ENCODE results near the gene ITPR1.

Gene ITPR1

GRCh38 chr3:4522947-4523346, 29.8 kb downstream of the ITPR1 start:
- H3K27ac ChIP-seq (ENCODE audit: low read length, poor library complexity, severe bottlenecking), result no peak overlapping the region
- no peak overlapping the region for H3K4me3 ChIP-seq (ENCODE audit: insufficient read depth in 1 of 2, low read depth in 1 of 2, low read length in 2 of 2)
- H3K4me1 ChIP-seq (ENCODE audit: control insufficient read depth, insufficient read depth, low read depth, low read length), result no peaks in the 10 kb centered on the region
- DNase-seq, result no peak
- no peak overlapping the region for H2BK12ac ChIP-seq (ENCODE audit: low read length in 2 of 2)
- H2BK5ac ChIP-seq (ENCODE audit: low read depth, low read length, poor library complexity, severe bottlenecking), result no peak overlapping the region
- peaks cover 0 to 3% of the 10 kb centered on the region in 2 experiments for H3K27me3 ChIP-seq (ENCODE audit: control insufficient read depth in 1 of 2, insufficient read depth in 1 of 2, low read length in 2 of 2)
- H3K18ac ChIP-seq (ENCODE audit: low read depth in 1 of 2, low read length in 2 of 2), result peak overlapping the region in 1 of 2 experiments; percentile 24
- no peak overlapping the region for H3K4ac ChIP-seq (ENCODE audit: low read depth in 1 of 2, low read length in 2 of 2)
- H4K8ac ChIP-seq (ENCODE audit: low read length), result no peak overlapping the region
- no peak overlapping the region for H2AFZ ChIP-seq (ENCODE audit: low read depth, low read length)
- 96% methylated on average over 4 of the region's 7 CpGs for WGBS
- no peak overlapping the region for H2BK120ac ChIP-seq (ENCODE audit: low read depth, low read length)
- H2BK15ac ChIP-seq (ENCODE audit: low read depth, poor library complexity, severe bottlenecking), result no peak overlapping the region
- no peaks in the 10 kb centered on the region for H3K36me3 ChIP-seq (ENCODE audit: control insufficient read depth in 1 of 2, insufficient read depth in 2 of 2, low read depth in 1 of 2, low read length in 2 of 2)
- H3K9ac ChIP-seq (ENCODE audit: low read length), result no peak overlapping the region
- no peaks in the 10 kb centered on the region for H3K79me1 ChIP-seq (replicated peaks; ENCODE audit: low read length, poor library complexity, severe bottlenecking)
- no peaks in the 10 kb centered on the region for H3K9me3 ChIP-seq (ENCODE audit: control insufficient read depth, low read length)
- no peak overlapping the region for H3K23ac ChIP-seq (ENCODE audit: low read length in 2 of 2)
- no peak overlapping the region for H2AK5ac ChIP-seq (ENCODE audit: low read length, severe bottlenecking)
- no peak overlapping the region for H4K91ac ChIP-seq (ENCODE audit: low read length)
- H3K4me2 ChIP-seq (ENCODE audit: low read length, poor library complexity, severe bottlenecking), result no peak overlapping the region
- H3K14ac ChIP-seq (ENCODE audit: low read length in 2 of 2), result no peak overlapping the region

DNA sequence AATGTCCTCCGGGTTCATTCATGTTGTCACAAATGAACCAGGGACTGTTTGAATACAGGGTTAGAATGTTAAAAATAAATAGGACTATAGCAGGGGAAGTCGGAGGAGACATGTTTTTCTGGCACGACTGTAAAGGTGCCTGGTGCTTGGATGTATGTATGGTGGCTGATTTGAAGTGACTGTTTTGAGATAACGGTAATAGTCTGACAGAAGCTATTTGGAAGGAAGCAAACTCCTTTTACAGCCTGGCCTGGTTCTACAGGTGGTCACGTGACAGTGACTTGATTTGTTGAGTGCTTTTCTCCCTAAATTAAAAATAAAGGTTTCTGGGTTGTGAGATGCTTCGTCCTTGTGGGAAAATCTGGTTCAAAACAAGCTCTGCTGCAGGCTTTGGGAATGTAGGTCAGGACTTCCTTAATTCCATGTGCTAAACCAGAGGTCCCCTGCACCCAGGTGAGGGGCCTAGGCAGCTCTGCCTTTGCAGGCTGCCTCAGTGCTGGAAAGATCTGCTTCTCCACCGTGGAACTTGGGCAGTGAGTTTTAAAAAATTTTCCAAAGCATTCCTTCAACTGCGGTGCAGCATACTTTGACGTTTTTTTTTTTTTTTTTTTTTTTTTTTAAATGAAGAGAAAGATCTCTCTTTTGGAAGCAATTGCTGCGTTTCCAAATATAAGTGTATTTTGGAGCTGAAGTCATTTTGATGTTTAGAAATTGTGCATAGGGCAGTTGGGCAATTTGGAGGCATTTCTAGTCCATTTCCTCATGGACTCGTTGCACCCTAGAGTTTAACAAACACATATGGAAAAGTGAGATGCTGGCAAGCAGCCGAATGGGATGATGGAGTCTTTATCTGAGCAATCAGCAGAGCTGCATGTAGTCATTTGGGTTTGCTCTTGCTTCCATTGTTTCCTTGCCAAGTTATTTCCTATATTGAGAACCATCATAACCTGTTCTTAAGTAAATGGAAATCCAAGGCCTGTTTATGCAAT, 30.9 kb downstream of the ITPR1 start:
- H2BK5ac ChIP-seq (ENCODE audit: low read depth, low read length, poor library complexity, severe bottlenecking), result no peak overlapping the region

GRCh38 chr3:4525560-4526223, 32.5 kb downstream of the ITPR1 start:
- Histone ChIP-seq H3K18ac (ENCODE audit: low read depth in 1 of 2, low read length in 2 of 2) (no peak overlapping the region), H2BK5ac (ENCODE audit: low read depth, low read length, poor library complexity, severe bottlenecking) (no peak overlapping the region), H2BK120ac (ENCODE audit: low read depth, low read length) (no peak overlapping the region), H3K36me3 (ENCODE audit: control insufficient read depth in 1 of 2, insufficient read depth in 2 of 2, low read depth in 1 of 2, low read length in 2 of 2) (no peaks in the 10 kb centered on the region), H3K79me1 (replicated peaks; ENCODE audit: low read length, poor library complexity, severe bottlenecking) (no peaks in the 10 kb centered on the region), H4K91ac (ENCODE audit: low read length) (no peak overlapping the region), H3K4me1 (ENCODE audit: control insufficient read depth, insufficient read depth, low read depth, low read length) (no peaks in the 10 kb centered on the region), H2AFZ (ENCODE audit: low read depth, low read length) (no peak overlapping the region), H3K23ac (ENCODE audit: low read length in 2 of 2) (no peak overlapping the region), H3K4ac (ENCODE audit: low read depth in 1 of 2, low read length in 2 of 2) (no peak overlapping the region), H4K8ac (ENCODE audit: low read length) (no peak overlapping the region), H3K4me2 (ENCODE audit: low read length, poor library complexity, severe bottlenecking) (no peak overlapping the region), H3K4me3 (ENCODE audit: insufficient read depth in 1 of 2, low read depth in 1 of 2, low read length in 2 of 2) (no peak overlapping the region), H2BK12ac (ENCODE audit: low read length in 2 of 2) (no peak overlapping the region), H3K9me3 (ENCODE audit: control insufficient read depth, low read length) (no peaks in the 10 kb centered on the region), H3K27ac (ENCODE audit: low read length, poor library complexity, severe bottlenecking) (no peak overlapping the region), H3K9ac (ENCODE audit: low read length) (no peak overlapping the region), H2AK5ac (ENCODE audit: low read length, severe bottlenecking) (no peak overlapping the region), H2BK15ac (ENCODE audit: low read depth, poor library complexity, severe bottlenecking) (no peak overlapping the region), H3K27me3 (ENCODE audit: control insufficient read depth in 1 of 2, insufficient read depth in 1 of 2, low read length in 2 of 2) (peaks cover 0 to 3% of the 10 kb centered on the region in 2 experiments), H3K14ac (ENCODE audit: low read length in 2 of 2) (no peak overlapping the region)
- no peak for DNase-seq
- WGBS, result 100% methylated on average over 1 of the region's 3 CpGs

More for the DNA sequence above, 30.9 kb downstream of the ITPR1 start:
- Histone ChIP-seq H3K4ac (ENCODE audit: low read depth in 1 of 2, low read length in 2 of 2) (no peak overlapping the region), H2AK5ac (ENCODE audit: low read length, severe bottlenecking) (no peak overlapping the region), H3K79me1 (replicated peaks; ENCODE audit: low read length, poor library complexity, severe bottlenecking) (no peaks in the 10 kb centered on the region), H3K27me3 (ENCODE audit: control insufficient read depth in 1 of 2, insufficient read depth in 1 of 2, low read length in 2 of 2) (peaks cover 0 to 3% of the 10 kb centered on the region in 2 experiments), H3K18ac (ENCODE audit: low read depth in 1 of 2, low read length in 2 of 2) (no peak overlapping the region), H3K9me3 (ENCODE audit: control insufficient read depth, low read length) (no peaks in the 10 kb centered on the region), H4K8ac (ENCODE audit: low read length) (no peak overlapping the region), H3K4me2 (ENCODE audit: low read length, poor library complexity, severe bottlenecking) (no peak overlapping the region), H2BK15ac (ENCODE audit: low read depth, poor library complexity, severe bottlenecking) (no peak overlapping the region), H2AFZ (ENCODE audit: low read depth, low read length) (no peak overlapping the region), H3K14ac (ENCODE audit: low read length in 2 of 2) (no peak overlapping the region), H2BK120ac (ENCODE audit: low read depth, low read length) (no peak overlapping the region), H3K4me3 (ENCODE audit: insufficient read depth in 1 of 2, low read depth in 1 of 2, low read length in 2 of 2) (no peak overlapping the region), H3K4me1 (ENCODE audit: control insufficient read depth, insufficient read depth, low read depth, low read length) (no peaks in the 10 kb centered on the region), H3K9ac (ENCODE audit: low read length) (no peak overlapping the region), H2BK12ac (ENCODE audit: low read length in 2 of 2) (no peak overlapping the region), H3K27ac (ENCODE audit: low read length, poor library complexity, severe bottlenecking) (no peak overlapping the region), H3K23ac (ENCODE audit: low read length in 2 of 2) (no peak overlapping the region), H4K91ac (ENCODE audit: low read length) (no peak overlapping the region), H3K36me3 (ENCODE audit: control insufficient read depth in 1 of 2, insufficient read depth in 2 of 2, low read depth in 1 of 2, low read length in 2 of 2) (no peaks in the 10 kb centered on the region)
- no peak for DNase-seq
- 64% methylated on average over 12 of the region's 12 CpGs for whole genome bisulfite sequencing

- Histone ChIP-seq H3K36me3 (ENCODE audit: control insufficient read depth in 1 of 2, insufficient read depth in 2 of 2, low read depth in 1 of 2, low read length in 2 of 2) (no peaks in the 10 kb centered on the region), H4K91ac (ENCODE audit: low read length) (no peak overlapping the region), H4K8ac (ENCODE audit: low read length) (no peak overlapping the region), H3K4me1 (ENCODE audit: control insufficient read depth, insufficient read depth, low read depth, low read length) (no peaks in the 10 kb centered on the region), H2BK15ac (ENCODE audit: low read depth, poor library complexity, severe bottlenecking) (no peak overlapping the region), H3K23ac (ENCODE audit: low read length in 2 of 2) (no peak overlapping the region), H2AK5ac (ENCODE audit: low read length, severe bottlenecking) (no peak overlapping the region), H2AFZ (ENCODE audit: low read depth, low read length) (no peak overlapping the region), H3K79me1 (replicated peaks; ENCODE audit: low read length, poor library complexity, severe bottlenecking) (no peaks in the 10 kb centered on the region), H3K18ac (ENCODE audit: low read depth in 1 of 2, low read length in 2 of 2) (no peak overlapping the region), H3K4ac (ENCODE audit: low read depth in 1 of 2, low read length in 2 of 2) (no peak overlapping the region), H3K4me3 (ENCODE audit: insufficient read depth in 1 of 2, low read depth in 1 of 2, low read length in 2 of 2) (no peak overlapping the region), H2BK12ac (ENCODE audit: low read length in 2 of 2) (no peak overlapping the region), H3K4me2 (ENCODE audit: low read length, poor library complexity, severe bottlenecking) (no peak overlapping the region), H3K14ac (ENCODE audit: low read length in 2 of 2) (no peak overlapping the region), H3K9ac (ENCODE audit: low read length) (no peak overlapping the region), H2BK120ac (ENCODE audit: low read depth, low read length) (no peak overlapping the region), H3K27me3 (ENCODE audit: control insufficient read depth in 1 of 2, insufficient read depth in 1 of 2, low read length in 2 of 2) (peaks cover 0 to 9% of the 10 kb centered on the region in 2 experiments), H3K9me3 (ENCODE audit: control insufficient read depth, low read length) (no peaks in the 10 kb centered on the region), H3K27ac (ENCODE audit: low read length, poor library complexity, severe bottlenecking) (no peak overlapping the region), H2BK5ac (ENCODE audit: low read depth, low read length, poor library complexity, severe bottlenecking) (no peak overlapping the region)
- 64% methylated on average over 3 of the region's 5 CpGs for WGBS
- DNase-seq, result no peak
These were observed 35.2 kb downstream of the ITPR1 start for GRCh38 chr3:4528320-4528719.

Data from mesenchymal stem cell (in vitro differentiated cells and primary cell).